Occipital lobe (tissue), 2 donors: Measurements from ENCODE around the gene COL4A1. TPM values are rescaled to one million over a fixed set of nuclear protein-coding genes. Genes with fewer than 3 reads are reported as not detected.

Source experiments
- DNase-seq: peaks from one replicate; lab custom pipeline; 2025; lab: John Stamatoyannopoulos, UW
- total RNA-seq: library from RNA; depleted of rRNA; stranded (reverse); fragments of >200 nt; gene quantifications from one replicate; pipeline ENCODE4 v1.2.3, GENCODE V29; 2014

Gene COL4A1
- total RNA-seq, 1 donor from 2014 or later = 67.8 TPM

DNA sequence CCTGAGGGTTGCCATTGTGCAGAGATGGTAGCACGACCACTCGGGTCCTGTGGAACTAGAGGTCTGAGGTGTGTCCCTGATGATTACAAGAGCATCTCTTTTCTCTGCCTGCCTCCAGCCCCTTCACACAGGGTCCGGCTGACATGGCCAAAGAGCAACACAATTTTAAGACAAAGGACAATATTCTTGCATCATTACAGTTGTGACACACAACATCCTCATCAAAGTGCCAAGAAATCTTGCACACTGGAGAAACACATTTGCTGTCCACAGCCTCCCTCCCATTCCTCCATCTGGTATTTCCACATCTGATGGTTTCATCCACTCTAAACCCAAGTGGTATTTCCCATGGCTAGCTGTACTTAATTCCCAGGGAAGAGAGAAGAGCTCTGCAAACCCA lies 12.8 kb downstream of the COL4A1 start:
- no peak for DNase-seq

DNA sequence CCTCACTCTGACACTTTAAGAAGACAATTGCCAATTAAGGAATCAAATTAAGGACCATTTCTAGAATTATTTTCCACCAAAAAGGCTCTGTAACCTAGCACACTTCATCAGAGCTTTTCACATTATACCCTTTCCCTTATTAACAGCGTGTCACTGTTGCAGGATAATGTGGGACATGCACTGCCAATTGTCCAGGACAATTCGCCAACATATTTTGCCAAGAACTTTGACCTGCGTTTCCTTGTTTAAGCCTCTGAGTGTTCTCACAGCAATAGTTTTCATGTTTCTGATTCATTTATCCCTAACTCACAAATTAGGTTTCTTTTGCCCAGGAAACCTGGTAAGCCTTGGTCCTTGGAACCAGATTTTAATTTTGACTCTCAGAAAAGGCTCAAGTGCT lies 13.3 kb downstream of the COL4A1 start:
- no peak for DNase-seq

DNA sequence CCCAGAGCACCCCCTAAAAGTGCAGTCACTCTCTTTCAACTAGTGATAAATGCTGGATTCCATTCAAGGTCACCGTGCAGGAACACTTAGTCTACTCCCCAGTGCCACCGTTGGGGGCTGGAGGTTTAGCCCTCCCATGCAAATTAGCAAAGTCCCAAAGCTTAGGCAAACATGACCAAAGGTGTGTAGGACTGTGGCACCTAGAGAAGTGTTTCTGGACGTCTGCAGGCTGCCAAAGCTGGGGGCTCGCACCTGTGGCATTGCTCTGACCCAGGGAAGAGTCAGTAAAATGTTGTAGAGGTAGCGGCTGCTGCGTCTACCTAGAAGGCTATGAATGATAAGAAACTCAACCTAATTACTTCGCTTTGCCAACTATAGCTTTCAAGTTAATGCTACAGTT lies 13.9 kb downstream of the COL4A1 start:
- DNase-seq = no peak

DNA sequence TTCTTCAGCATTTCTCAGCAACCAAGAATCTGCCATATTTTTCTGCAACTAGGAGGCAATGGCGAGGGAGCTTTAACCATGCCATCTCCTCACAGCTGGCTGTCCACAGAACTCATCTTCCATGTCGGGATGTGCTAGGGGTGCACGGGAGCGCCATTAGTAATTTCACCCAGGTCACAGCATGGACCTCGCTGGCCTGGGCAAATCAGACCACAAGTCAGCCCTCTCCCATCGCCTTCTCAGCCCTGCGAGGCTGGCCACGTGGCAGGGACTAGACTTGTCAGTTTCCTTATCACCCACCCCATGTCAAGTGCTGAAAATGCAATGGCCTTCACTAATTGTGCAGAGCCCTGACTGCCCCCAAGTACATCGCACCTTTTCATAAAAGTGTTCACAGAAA lies 15.7 kb downstream of the COL4A1 start:
- DNase-seq = no peak

DNA sequence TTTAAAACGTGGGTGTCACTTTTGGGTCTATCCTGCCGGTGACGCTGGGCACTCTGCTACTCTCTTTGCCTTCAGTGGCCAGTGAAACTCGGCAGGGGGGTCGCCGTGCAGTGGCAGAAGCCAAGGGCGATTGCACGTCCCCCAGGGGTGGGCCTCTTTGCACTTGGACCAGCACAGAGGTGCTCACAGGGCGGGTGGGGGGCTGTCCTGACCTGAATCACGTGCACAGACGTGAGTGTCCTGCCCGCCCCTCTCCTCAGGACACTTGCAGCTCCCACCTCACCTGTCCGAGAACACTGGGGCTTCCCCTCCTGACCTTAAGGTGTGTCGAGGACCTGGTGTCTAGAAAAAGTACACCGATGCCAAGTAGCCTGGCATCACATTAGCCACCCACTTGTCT lies 16.1 kb downstream of the COL4A1 start:
- DNase-seq = no peak

DNA sequence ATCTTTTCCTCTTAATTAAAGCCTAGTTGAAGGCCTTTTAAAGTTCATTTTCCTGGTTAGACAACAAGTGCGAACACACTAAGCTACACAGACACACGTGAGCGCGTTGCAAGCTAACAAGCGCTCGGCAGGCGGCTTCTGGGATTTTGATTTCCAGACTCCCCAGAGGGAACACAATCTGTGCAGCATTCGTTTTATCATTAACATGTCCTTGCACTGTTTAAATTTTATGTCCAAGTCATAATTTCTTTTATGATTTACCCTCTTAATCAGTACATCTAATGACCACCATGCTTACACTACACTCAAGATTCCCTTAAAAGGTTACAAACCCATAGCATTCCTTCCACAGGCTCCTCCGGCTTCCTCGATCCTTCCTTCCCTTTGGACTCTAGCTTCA lies 16.8 kb downstream of the COL4A1 start:
- no peak for DNase-seq

DNA sequence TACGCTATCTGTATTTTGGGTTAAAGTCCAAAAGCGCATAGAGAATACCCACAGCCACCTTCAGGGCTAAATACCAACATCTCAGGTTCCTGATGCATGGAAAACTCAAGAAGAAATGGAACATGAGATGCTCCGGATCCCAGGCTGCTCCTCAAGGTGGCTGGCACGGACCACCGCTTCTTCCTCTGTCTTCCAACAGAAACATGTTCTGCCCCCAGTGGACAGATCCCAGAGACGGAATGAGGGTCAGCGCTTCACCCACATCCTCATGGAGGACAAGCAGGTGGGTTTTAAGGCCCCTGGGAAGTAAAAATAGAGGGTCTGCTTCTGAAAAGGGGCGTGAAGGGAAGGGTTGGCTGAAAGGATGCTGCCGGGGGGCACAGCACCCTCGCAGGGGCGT lies 17.3 kb downstream of the COL4A1 start:
- DNase-seq = no peak

DNA sequence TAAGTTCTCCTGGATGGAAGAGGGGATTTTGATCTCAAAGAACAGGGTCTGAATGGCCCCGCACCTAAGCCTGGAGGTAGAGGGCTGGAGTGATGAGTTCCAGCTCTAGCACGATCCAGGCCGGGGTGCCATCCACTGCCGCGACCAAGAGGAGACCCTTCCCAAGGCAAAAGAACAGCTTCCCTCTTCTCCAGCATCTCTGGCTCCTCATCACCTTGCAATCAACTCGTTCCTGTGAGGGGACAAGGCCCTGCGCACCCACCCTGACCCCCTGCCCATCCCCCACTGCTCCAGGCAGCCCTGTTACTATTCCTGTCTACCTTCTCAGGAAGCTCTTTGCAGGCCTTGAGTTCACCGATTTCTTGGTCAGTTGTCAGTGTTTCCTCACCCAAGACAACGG lies 17.8 kb downstream of the COL4A1 start:
- no peak for DNase-seq

DNA sequence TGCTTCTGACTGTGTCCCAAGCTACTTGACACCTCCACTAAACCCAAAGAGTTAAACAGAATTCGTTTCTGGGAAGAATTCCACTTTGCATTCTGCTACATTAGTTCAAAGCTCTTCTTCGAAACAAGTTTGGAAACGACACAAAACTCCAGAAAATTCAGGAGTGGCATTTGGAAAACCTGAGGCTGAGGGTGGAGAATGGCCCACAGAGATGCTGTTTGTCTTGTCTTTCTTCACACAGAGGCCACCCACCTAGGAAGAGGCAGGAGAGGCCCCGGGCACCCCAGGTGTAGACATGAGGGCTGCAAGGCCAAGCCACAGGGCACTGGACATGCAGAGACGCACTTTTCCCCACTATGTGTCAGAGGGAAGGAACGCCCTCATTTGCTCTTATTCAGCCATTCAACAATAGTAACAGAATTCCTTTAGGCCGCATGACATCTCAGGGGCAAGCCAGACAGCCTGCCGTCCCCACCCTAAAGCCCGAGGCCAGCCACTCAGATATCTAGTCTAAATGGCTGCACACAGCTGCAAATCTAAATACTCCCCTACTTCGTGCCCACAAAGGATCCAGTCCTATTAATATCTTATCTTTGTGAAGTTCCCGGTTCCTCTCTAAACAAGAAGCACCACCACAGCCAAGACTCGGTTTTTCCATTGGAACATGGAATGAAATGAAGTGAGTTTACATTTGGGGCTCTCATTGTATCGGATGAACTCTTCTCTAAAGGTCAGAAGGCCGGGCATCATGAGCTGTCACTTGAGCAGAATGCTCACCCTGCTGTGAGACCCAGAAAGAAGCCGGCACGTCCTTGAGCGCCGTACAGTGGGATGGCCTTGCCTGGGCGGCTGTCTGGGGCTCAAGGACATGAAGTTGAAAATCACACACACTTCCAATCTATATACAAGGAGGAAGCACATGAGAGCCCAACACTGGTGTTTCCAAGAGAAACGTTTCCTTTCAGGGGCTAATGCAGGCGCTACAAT lies 19.8 kb downstream of the COL4A1 start:
- DNase-seq = no peak

DNA sequence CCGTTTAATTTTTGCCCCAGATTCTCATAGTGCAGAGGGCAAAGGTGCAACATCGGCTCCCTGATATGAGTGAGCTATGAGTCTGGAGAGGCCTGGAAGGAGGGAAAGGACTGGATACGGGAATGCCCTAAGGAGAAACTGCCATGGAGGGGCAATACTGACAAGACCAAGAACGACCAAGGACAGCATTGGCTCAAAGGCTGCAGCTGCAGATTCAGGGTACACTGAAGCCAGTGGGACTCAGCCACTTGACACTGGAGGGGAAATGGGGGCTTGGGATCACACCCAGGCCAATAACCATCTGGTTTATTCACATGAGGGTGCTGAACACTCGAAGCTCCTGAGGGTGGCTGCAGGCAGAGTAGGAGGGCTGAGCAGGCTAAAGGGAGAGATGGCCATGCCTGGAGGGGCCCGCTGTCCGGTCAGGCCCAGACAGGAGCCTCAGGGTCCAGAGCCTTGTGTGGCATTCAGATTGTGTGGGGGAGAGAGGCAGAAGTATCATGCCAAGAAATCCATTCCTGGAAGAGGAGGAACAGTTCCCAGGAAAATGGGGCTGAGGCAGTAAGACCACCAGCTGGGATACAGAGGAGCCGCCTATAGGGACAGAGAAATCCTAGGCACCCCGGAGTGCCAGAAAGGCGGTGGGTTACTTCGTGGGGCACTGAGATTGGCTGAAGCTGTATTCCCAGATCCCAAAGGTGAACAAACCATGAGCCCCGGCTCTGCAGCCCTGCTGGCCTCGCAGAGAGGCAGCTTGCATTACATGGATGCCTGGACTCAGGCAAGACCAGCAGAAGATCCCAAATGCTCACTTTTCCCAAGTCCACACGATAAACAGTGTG lies 20.7 kb downstream of the COL4A1 start:
- DNase-seq = no peak

DNA sequence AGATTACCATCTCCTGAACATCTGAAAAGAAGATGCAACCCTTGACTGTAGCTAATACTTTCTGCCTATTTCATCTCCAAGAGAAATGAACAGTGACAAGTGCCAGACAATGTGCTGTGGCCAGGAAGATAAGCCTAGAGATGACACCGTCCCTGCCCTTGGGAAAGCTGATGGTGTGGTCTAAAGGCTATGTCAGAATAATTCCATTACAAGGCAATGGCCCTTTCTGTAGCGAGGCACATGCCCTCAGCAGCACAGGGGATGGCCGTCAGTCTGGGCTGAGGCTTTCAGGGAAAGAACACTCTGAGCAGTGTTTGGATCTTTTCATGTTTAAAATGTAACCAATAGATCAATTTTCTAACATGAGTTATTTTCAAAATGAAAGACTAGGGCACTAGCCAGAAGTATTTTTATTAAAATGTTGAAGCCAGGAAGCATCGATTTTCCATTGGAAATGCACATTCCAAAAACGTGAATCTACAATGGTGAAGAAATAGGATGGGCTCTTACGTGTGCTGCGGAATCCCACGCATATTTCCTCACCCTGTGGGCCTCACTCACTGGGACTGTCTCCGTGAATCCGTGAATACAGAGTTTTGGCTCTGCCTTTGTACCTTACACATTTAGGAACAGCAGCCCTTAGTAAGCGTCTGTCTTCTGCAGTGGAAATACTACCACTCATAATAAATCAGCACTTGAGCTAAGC lies 22.0 kb downstream of the COL4A1 start:
- no peak for DNase-seq

DNA sequence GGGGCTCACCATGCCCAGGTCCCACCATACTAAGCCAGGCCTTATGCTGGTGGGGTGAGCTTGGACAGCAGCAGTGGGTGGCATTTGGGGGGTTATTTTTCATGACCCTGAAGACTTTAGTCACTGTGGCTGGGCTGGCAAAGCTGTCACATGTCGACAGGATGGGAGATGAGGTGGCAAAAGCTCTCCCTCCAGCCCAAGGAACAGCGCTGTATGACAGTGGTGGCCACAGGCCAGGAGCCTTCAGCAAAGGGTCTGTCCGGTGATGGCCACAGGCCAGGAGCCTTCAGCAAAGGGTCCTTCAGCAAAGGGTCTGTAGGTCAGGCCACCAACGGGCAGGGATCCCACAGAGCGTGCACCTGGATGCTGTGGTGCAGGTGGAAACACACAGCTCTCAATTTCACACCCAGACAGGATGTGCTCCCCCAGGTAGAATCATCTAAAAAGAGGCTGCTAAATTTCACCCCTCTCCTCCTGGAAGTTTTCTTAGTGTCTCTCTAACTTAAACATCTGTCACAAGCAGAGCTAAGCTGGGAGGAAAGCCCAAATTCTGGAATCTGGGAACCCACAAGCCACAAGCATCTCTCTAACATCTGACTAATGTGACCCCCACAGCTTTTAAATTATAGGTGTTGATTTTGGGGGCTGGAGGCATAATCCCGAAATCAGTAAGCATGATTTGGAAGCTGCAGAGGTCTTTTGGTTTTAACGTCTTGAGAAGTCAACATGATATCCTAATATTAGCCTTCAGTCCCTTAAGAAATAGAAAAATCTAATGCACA lies 23.0 kb downstream of the COL4A1 start:
- no peak for DNase-seq

DNA sequence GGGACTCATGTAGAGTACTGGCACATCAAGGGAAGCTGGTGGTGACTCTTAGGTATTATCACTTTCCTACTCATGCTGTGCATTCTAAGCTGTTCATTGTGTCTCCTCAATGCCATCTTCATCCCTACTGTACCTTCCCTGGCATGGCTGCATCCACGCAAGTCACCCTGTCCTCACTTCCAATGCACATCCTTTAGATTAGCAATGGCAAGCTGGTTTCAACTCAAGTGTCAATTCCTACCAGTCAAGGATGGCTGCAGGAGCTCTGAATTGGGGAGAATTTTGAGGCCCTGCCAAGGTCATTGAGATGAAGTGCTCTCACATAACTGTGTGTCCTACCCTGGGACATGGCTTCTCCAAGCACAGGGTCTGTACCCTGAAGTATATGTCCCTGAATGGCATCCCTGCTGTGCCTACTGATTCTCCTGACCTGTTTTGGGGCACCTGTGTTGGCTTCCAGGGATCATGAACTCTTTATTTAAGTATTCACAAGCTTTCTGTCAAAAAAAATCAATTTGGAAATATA lies 24.6 kb downstream of the COL4A1 start:
- no peak for DNase-seq

DNA sequence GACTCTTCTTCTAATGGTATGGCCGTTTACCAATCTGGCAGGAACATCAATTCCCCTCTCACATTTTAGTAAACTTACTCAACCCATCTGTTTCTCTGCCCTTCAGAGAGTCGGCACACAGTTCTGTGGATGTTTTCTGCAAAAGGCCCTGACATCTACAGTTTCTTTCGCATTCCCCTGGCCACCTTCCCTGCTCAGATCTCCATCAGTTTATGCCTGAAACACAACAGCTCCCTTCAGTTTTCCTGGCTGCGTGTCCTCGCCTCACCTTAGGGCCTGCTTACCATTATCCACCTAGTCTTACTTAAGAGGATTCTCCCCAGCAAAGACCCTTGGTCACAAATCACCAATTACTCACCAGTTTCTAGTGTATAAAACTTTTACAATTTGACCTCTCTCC lies 25.2 kb downstream of the COL4A1 start:
- no peak for DNase-seq

DNA sequence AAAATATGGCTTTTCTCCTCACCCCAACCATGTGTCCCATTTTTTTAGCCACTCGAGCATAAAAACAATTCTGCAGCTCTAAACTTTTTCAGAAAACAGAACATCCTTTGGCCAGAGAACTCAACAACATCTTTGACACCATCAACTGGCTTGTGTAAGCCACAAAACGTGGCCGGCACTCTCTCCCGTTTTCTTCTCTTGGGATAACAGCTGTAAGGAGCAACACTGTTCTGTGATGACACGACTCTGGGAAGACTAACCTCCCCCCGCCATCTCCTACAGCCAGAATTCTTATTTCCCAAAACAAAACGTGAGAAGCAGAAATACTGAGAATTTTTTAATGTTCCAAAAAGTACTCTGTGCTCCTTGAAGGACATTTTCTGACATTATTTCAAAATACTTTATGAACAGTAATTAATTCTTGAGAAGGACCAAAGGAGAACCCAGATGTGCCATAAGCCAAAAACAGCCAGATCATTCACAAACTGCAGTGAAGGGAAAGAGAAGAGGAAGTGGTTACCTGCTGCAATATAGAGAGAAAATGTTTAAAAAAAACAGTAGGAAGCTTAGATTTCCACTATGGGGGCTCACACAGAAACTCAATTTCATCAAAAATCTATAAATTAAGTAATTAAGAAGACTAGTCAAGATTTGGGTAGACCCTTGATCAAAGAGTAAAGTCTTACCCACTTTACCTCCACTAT lies 25.8 kb downstream of the COL4A1 start:
- no peak for DNase-seq

DNA sequence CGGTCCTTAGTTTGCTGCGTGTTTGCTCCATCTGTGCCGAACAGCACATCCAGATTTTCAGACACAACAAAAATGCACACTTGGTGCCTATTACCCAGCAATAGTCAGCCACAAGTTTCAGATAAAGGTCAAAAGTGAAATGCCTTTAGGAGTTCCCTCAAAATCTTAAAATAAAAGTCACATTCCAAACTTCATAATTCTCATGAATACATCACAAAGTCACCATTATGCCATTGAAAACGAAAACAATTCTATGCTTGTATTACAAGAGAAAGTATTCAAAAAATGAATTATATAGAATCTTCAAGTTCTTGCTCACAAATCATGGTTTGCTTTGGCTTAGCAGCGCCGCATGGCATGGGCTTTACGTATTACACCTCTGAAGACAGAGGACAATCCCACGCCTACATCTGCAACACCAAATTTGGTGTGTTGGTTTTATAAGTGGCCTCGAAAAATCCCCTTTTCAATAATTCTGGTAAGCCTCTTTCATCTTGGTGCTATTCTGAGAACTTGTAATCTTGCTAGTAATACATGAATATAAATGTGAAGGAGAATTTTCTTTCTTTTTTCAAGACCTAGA lies 26.6 kb downstream of the COL4A1 start:
- DNase-seq = no peak

DNA sequence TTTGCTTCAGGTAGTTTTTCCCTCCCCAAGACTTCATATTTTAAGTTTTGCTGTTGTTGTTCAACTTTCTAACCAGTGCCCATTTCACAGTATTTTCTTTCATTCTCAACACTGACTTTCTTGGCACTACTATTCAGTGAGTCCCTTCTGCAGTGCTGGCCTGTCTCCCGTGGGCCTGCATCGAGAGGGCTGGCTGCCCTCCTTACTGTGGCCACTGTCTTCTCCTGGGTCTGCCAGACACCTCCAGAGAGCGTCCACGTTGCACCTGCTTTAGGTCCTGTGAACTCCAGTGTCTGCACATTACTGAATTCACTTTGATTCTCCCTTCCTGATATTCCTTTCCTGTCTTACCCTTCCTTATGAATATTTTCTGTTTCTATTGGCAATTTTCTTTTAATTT lies 27.3 kb downstream of the COL4A1 start:
- DNase-seq = no peak

DNA sequence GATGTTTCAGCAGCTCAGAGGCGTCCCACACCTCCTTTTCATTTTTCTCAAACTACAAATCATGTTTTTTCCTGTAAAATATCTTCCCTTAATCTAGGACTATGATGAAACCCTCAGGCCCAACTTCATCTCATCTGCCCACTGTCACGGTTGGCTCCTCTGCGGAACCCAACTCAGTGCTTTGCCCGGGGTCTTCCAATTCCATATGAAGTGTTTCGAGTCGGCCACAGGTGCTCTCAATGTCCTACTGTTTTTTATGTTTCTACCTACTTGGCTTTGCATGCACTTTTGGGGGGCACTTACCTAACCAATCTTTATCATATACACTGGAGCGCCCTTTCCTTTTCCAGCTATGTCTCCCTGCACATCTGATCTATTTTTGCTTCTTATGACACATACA lies 28.1 kb downstream of the COL4A1 start:
- DNase-seq = no peak

DNA sequence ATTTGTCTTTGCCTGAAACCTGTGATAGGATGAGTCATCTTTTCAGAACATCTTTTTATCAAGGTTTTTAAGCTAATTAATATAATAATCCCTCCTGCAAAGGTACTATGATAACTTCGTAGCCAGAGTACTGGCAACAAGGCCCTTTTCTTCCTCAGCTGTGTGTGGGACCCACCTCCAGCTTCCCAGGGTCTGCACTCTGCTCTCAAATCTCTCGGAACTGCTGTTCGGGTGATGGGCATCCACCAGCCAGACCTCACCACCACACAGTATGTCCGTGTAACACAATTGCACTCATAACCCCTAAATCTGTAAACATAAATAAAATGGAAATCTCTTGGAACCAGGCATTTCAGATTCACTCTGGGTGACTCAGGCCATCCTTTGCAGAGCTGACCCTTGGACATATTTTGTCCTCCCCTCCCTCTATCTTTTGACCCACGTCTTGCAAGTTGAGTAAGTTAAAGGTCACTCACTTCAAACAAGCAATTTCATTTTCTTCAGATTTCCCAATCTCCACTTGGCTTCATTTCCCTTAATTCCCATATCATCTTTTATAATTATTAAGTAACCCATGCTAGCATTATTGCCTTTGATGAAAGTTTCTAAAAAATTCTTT lies 29.5 kb downstream of the COL4A1 start:
- DNase-seq = no peak
